GM21619 (cell line): ENCODE results near the gene TSGA10IP.
A peak's percentile ranks its signal among the peaks of the same experiment; 100 is the strongest.

ENCODE experiments used
- ATAC-seq: cut with Tn5 transposase; IDR thresholded peaks from one replicate; pipeline ENCODE4 v1.9.1; 2021; ENCODE audit not compliant: unreplicated experiment

Gene TSGA10IP

DNA sequence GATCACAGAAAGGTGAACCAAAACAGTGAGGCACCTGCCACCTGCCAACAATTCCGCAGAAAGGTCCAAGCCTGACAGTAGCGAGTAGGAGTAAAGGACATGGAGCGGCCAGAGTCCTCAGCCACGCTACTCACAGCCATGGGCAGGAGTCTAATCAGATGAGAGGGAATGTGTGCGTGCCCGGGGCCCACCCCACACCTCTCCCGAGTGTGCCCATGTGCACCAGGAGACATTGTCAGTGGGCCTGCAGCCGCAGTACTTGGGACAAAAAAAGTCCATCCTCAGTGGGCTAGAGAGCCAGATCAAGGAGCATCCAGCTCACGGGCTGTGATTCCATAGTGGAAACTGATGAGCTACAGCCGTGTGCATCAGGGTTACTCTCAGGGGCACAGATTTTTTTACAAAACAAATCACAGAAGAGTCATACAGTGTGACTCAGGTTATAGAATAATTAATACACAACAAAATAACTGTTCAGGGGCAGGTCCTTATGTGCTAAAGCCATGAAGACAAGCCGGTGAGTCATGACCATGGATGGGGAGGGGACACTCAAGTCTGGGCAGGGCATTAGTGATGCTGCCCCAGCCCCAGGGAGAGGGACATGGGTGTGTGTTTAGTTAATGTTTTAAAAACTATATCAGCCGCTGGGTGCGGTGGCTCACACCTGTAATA, 28.3 kb downstream of the TSGA10IP start:
- ATAC-seq: no peak

DNA sequence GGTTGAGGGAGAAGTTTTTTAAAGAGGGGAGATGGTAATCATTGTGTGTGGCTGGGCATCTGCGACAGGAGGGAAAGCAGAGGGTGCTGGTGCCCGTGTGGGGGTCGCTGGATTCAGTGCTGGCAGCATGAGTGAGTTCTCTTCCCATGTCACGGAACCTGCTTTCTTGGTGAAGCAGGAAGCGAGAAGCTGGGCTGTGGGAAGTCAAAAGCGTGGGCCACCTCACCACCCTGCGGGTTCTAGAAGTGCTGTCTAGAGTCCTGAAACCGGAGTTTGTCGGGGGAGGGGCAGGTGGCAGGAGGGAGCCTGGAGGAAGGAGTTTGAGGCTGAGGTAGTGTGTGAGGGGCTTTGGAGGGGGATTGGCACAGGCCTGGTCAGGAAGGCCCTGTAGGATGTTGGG, 30.5 kb downstream of the TSGA10IP start:
- no peak for ATAC-seq

DNA sequence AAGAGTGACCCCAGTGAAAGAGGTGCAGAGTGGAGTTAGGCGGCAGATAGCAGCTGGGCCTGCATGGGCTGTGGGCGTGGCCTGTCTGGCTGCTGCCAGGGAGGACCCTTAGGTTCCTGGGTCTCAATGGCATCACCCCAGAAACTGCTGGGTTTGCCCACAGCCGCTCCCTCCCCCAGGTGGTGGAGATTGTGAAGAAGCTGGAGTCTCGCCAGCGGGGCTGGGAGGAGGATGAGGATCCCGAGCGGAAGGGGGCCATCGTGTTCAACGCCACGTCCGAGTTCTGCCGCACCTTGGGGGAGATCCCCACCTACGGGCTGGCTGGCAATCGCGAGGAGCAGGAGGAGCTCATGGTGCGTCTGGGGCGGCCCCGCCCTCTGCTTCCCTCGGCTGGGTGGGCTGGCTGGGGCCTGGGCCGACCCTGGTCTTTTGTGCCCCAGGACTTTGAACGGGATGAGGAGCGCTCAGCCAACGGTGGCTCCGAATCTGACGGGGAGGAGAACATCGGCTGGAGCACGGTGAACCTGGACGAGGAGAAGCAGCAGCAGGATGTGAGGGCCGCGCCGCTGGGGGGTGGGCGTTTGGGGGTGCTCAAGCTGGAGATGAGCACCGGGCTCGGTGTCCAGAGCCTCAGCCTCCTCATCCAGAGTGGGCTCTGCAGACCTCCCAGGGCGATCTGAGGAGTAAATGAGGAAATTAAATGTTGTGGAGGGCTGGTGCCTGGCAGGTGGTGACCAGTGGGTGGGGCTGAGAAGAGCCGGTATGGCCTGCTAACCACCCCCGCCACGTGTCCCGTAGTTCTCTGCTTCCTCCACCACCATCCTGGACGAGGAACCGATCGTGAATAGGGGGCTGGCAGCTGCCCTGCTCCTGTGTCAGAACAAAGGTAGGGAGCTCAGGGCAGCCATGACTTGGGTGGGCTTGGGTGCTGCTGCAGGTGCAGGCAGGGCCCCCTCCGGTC, 31.2 kb downstream of the TSGA10IP start:
- no peak for ATAC-seq

DNA sequence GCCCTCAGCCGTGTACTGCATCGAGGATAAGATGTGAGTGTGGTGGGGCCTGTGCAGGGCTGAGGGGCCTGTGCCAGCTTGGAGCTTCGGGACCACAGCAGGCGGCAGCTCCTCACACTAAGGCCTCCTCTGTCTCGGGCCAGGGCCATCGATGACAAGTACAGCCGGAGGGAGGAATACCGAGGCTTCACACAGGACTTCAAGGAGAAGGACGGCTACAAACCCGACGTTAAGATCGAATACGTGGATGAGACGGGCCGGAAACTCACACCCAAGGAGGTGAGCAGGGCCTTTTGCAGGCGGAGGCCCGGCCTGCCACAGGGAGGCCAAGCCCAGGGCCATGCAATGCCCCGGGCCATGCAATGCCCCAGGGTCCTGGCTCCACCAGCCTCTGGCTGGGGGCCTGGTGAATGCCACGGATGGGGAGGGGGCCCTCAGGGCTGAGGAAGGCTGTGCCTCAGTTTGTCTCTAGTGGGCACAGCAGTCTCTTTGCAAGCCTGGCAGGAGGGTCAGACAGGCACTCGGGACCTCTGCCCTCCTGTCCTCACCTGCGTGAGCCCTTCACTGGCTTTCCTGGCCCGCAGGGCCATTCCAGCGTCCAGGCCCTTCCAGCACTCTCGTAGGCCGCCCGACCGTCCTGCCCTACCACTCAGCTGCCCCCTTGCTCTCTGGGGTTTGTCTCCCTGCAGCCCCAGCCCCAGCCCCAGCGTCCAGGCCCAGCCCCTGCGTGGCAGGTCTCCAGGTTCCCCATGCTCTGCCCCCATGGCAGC, 32.5 kb downstream of the TSGA10IP start:
- ATAC-seq: no peak

DNA sequence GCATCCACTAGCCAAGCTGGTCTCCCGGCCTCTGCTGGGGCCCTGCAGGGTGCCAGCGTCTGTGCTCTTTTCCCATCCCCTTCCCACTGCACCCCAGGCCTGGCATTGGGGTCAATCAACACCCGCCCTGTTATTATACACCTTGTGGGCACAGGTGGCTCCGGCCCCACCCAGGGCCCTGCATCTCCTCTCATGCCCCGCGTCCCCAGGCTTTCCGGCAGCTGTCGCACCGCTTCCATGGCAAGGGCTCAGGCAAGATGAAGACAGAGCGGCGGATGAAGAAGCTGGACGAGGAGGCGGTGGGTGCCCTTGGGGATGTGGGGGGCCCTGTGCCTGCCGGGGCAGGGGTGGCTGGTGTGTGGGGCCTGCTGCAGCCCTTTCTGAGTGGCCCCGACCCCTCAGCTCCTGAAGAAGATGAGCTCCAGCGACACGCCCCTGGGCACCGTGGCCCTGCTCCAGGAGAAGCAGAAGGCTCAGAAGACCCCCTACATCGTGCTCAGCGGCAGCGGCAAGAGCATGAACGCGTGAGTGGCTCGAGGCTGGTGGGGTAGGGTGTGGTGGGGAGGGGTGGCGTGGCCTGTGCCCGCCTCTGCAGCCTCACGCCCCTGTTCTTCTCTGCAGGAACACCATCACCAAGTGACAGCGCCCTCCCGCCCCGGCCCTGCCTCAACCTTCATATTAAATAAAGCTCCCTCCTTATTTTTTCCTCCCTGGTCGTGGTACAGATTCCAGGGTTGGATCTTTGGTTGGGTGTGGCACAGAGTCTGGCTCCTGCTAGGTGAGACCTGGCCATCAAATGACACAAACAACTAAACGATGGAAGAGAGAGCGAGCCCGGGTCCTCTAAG, 33.3 kb downstream of the TSGA10IP start:
- ATAC-seq: no peak

DNA sequence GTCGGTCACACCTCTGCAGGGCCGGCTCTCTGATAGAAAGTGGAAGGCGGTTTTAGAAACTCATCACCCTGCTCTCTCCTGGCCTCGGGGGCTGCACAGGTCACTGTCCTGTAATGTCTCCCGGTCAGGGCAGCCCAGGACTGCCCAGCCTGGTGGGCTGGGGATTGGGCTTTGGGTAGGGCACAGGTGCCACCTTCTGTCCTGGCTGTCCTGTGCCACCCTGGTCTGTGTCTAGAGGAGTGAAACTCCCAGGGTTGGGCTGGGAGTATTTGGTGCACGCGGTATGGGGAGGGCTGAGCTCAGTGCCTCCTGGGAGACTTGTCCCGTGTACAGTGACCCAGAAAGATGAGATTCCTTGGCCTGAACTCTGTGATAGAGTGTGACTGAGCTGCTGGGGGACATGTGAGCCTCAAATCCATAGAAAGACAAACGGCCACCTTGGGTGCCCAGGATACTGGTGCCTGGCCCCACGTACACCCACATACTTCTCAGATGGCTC, 34.0 kb downstream of the TSGA10IP start:
- no peak for ATAC-seq

DNA sequence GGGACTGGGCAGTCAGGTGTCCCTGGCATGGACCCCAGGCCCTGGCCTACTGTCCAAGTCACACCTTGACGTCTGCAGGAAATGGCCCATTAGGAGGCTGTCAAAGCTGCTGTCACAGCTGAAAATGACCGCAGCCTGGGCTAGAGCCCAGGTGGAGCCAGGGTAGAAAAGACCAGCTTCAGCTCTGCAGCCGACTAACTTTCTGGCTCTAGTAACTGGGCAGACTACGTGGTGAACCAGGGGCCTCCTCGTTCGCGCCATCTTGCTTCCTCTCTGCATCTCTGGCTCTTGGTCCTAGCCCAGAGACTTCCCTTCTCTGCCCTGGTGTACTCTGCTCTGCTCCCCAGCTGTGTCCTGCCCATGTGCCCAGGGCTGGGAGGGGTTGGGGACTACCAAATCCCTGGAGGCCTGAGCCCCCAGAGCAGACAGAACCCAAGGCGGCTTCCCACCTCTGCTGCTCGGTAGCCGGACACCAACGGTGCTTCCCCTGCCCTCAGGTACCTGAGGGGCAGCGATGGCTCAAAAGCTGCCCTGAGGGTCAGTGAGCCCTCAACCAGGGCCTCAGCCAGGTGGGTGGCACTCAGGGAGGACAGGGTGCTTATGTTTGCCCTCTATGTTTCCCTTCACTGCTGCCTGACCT, 35.9 kb downstream of the TSGA10IP start:
- no peak for ATAC-seq

DNA sequence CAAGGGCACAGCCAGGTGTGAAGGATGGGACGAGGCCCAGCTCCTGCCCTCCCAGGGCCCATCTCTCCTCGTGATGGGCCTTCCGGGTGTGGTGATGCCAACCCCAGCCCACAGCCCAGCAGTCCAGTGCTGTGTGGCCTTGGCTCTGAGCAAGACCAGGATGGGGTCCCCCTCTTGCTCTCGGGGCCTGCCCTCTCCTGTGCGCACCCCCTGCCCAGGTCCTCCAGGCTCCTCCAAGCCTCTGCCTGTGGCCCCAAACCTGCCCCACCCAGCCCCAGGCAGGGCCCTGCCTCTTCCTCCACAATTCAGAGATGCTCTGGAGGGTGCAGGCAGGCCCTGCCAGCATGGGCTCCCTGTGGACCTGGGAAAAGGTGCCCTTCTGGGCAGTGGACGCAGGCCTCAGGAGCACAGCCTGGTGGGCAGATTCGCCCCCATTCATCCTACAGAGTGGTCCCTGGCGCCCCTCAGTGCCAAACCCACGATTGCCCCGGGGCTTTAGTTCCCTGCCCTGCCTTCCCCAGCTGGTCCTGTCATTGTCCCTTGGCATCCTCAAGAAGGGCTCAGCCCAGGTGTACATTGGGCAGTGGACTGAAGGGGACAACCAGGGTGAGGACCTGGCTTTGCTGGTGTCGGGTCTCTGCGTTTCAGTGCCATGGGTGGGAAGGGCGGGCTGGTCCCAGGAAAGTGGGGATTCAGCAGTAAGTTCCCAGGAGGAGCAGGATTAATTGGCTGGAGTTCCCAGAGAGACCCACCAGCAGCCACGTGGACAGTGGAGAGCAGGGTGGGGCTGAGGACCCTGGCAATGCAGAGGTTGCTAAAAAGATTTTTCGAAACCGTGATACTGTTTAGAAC, 36.9 kb downstream of the TSGA10IP start:
- ATAC-seq: no peak

DNA sequence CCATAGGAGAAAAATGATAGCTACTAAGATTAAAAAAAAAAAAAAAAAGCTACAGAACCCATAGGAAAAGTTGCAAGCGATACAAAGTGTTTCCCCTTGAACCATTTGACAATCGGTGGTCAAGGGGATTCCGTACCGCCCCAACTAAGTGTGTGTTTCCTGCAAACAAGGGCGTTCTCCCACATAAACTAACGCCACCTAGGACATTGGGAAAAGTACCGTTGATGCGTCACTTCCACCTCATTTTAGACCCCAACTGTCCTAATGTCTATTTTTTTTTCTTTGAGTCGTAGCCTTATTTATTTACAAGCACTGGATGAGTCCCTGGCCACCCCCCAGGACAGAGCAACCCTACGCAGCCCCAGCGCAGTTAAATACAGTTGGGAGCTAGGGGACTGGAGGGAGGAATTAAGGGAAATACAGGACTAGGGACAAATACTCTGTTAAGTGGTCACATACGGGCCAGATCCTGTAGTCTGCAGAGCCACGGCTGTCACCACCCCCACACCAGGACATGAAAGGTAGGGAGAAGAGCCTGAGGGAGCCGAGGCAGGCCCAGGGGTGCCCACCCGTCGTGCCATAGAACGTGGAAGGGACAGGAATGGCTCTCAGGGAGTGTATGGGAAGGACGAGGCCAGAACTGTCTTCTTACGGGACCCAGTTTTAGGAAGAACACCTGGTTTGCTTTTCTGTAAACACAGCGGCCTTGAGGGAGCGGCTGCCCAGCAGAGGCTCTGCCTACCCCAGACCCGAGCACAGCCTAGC, 37.7 kb downstream of the TSGA10IP start:
- no peak for ATAC-seq

DNA sequence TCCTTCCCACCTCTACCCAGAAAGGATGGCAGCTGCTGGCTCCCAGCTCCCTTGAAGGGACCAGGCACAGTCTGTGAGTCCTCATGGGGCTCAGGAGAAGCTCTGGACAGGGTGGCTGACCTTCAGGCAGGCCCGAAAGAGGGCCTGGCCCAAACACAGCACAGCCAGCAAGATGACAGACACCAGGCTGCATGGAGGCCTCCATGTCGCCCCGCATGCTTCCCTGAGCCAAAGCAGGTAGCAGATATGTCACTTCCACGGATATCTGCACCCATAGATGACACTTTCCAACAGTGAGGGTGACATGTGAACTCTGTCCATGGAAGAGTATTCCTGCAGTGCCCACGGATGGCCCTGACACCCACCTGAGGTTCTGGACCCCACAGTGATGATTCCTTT, 38.3 kb downstream of the TSGA10IP start:
- no peak for ATAC-seq

DNA sequence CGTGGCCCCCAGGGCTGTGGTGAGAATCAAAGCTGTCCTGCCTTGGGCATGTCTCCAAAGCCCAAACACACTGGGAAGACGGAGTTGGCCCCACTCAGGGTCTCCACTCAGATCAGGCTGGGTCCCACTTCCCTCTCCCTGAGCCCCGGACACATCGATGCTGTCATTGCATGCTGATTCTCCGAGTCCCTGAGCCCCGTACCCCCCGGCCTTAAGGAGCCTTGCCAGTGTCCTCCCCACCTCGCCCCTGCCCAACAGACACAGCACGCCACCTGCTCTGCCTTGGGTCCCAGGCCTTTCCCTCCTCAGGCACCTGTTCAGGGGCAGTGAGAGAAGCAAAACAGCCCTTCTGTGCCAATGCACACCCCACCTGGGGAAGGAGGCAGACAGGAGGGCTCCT, 42.1 kb downstream of the TSGA10IP start:
- no peak for ATAC-seq

DNA sequence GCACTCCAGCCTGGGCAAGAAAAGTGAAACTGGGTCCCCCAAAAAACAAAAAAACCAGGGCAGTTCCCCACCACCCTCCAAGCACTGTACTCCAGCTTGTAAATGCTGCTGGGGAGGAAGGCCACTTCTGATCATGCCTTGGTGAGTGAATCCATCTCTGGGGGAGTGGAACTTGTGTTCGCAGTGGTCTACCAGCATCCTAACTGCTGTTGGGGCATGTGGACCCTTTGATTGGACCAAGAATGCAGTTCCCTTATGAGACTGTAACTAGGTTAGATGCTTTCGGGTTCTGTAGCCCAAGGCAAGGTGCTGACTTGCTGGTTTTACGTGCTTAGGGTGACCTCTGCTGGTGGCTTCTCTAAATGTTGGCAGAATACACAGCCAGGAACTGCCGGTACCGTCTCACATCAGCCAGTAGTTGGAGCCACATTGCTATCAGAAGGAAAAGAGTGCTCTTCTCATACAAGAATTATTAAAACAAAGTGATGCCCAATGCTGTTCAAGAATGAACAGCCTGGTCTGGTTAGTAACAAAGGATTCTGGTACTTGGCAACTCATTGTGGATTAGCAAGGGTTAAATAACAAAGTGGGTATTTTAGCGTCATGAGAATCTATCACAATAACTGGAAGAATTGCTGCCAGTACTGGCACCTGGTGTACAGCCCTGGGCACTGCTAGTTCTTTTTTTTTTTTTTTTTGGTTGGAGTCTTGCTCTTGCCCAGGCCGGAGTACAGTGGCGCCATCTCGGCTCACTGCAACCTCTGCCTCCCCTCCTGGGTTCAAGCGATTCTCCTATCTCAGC, 43.7 kb downstream of the TSGA10IP start:
- ATAC-seq: peak; percentile 99

DNA sequence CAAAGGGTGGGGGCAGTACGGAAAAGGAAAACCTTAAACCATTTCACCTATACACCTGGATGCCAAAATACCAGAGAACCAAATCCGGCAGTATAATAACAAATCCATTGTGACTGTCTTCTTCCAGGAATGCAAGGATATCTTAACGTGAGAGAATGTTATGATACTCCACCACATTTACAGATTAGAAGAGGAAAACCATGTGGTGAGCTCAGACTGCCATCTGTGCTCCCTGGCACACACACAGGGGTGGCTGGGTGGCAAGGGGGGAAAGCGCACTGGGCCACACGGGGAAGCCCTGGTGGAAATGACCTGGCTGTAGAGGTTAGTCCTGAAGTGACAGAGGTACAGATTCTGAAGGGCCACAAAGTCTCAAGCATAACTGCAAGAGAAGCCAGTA, 46.8 kb downstream of the TSGA10IP start:
- ATAC-seq: no peak

DNA sequence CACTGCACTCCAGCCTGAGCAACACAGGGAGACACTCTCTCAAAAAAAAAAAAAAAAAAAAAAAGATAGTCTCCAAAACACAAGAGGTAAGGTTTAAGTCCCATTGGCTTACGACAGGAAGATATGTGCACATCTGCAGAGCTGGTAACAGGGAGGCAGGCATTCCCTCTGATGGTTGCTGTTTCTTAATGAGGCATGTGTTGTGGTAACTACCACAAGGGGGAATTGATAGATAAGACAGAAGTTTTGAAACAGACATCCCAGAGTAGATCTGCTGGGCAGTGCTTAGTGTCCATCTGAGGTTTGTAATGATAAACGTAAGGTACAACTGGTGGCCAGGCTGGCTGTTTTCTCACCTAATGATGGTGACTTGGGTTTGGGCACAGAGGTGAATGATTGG, 52.0 kb downstream of the TSGA10IP start:
- no peak for ATAC-seq

DNA sequence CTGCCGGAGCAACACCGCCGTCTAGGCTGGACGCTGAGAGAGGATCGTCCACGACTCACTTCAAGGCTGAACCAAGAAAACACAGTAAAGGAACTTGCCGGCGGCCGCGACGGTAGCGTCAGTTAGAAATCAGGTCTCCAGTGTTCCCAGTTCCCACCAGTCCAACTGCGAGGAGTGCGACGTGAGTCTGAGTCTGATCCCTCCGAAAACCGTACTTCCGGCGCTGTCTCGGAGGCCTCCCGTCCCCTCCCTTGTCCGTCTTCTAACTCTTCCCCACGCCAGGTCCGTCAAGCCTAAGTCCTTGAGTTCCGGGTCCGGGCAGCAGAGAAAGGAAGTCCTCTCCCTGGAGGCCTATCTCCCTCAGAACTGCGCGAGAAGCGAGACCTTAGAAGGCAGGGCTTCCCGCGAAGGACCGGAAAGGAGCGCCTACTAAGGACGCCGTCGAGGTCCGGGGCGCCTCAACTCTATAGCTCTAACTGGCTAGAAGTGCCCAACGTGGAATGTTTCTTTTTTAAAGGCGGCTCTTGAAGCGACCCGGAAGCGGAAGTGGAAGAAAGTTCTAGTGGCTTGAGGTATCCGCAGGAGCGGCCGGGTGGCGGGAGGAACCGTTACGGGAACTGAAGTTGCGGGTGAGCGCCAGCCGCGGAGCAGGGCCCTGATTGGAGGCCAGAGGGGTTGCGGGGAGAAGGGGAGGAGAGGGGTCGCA, 56.8 kb downstream of the TSGA10IP start, which contains the start of the genes BANF1 and EIF1AD:
BANF1 (plus strand) TSS at position 562 of the 706 bp plus-strand sequence. CDS start 748 bp downstream, outside the sequence.
EIF1AD (minus strand) TSS at position 216 of the 706 bp plus-strand sequence. CDS start 1,768 bp downstream, outside the sequence.
- ATAC-seq: peak; percentile 79

DNA sequence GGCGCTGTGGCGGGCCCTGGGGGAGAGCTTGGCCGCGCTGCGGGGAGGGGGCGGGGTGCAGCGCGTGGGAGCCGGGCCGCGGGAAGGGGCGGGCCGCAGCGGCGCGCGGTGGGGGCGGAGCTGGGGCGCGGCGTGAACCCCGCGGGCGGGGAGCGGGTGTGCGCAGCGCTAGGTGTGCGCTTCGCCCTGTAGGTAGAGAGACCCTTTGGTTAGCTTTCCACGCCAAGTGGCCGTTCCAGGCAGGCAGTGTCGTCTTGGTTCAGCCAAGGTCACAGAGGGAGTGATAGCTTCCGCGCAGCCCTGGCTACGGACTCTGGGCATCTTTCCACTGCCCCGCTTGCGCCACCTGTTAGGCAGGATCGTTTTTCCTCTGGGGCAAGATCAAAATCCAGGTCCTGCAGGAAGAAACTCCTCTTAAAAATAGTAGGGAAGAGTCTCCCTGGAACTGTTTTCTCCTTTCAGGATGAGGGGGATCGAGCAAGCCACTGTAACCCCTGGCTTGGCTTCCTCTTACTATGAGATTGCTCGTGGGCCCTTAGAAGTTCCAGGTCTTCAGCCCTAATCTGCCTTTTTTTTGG, 57.5 kb downstream of the TSGA10IP start:
- ATAC-seq: peak; percentile 34
